ENCODE data around the gene FAM118A. TPM values are rescaled to one million over a fixed set of nuclear protein-coding genes. Genes with fewer than 3 reads are reported as not detected.
"Not testable (repeated sequence)": the region's sequence is repeated elsewhere in the genome, so short reads cannot be mapped to it uniquely, and the experiment has no call there.

FAM118A gene
- total and polyA plus RNA-seq, 10 donors, result 13.0 to 205 (median 57.8) TPM

- H3K4me1 ChIP-seq, result peaks cover 0 to 70% (median 23%) of the 10 kb centered on the region in 6 donors
- H3K27ac ChIP-seq, result no peak overlapping the region
- no peak overlapping the region for H3K4me3 ChIP-seq
- DNase-seq, result no peak
- intact Hi-C loops (cut with DNase I; ENCODE audit: low total_unique reads), result no loop called here
- no peak for TF ChIP-seq CTCF (IDR thresholded peaks at IDR 0.05 in 8 of 11, conservative IDR thresholded peaks at IDR 0.05 in 3 of 11)
- no peak for TF ChIP-seq POLR2A (IDR thresholded peaks at IDR 0.05)
- no peak for TF ChIP-seq POLR2AphosphoS5 (IDR thresholded peaks at IDR 0.05)
- peaks cover 0 to 13% (median 0%) of the 10 kb centered on the region in 7 donors for H3K27me3 ChIP-seq (replicated peaks in 1 of 7)
- no peaks in the 10 kb centered on the region for H3K9me3 ChIP-seq
- 82 to 90% (median 84%) methylated on average over 8 of the region's 8 CpGs for WGBS, 5 donors
- no peaks in the 10 kb centered on the region for H3K36me3 ChIP-seq
Observed at GRCh38 chr22:45291061-45291930, 18.4 kb upstream of the FAM118A start.

GRCh38 chr22:45291931-45292290 is 17.8 kb upstream of the FAM118A start:
- Histone ChIP-seq H3K36me3 (no peaks in the 10 kb centered on the region), H3K27ac (no peak overlapping the region), H3K27me3 (replicated peaks in 1 of 7) (peaks cover 0 to 13% (median 0%) of the 10 kb centered on the region in 7 donors), H3K4me1 (peaks cover 0 to 70% (median 29%) of the 10 kb centered on the region in 6 donors), H3K9me3 (no peaks in the 10 kb centered on the region), H3K4me3 (no peak overlapping the region)
- 64 to 83% (median 67%) methylated on average over 9 of the region's 9 CpGs for WGBS, 5 donors
- no peak for DNase-seq
- intact Hi-C loops (cut with DNase I; ENCODE audit: low total_unique reads), result no loop called here
- no peak for TF ChIP-seq POLR2AphosphoS5 (IDR thresholded peaks at IDR 0.05)
- no peak for TF ChIP-seq POLR2A (IDR thresholded peaks at IDR 0.05)
- TF ChIP-seq CTCF (IDR thresholded peaks at IDR 0.05 in 8 of 11, conservative IDR thresholded peaks at IDR 0.05 in 3 of 11), result no peak

- no peaks in the 10 kb centered on the region for H3K36me3 ChIP-seq
- intact Hi-C loops (cut with DNase I; ENCODE audit: low total_unique reads), result no loop called here
- H3K27ac ChIP-seq, result no peak overlapping the region
- peaks cover 0 to 13% (median 0%) of the 10 kb centered on the region in 7 donors for H3K27me3 ChIP-seq (replicated peaks in 1 of 7)
- WGBS, 5 donors, result 58 to 69% (median 61%) methylated on average over 23 of the region's 23 CpGs
- no peaks in the 10 kb centered on the region for H3K9me3 ChIP-seq
- H3K4me3 ChIP-seq, result no peak overlapping the region
- H3K4me1 ChIP-seq, result peaks cover 0 to 66% (median 24%) of the 10 kb centered on the region in 6 donors
- TF ChIP-seq POLR2AphosphoS5 (IDR thresholded peaks at IDR 0.05), result peak in 1 of 3 donors; percentile 17
- TF ChIP-seq POLR2A (IDR thresholded peaks at IDR 0.05), result no peak
- TF ChIP-seq CTCF (IDR thresholded peaks at IDR 0.05 in 8 of 11, conservative IDR thresholded peaks at IDR 0.05 in 3 of 11), result no peak
- no peak for DNase-seq
Observed at GRCh38 chr22:45292731-45293442, 16.8 kb upstream of the FAM118A start.

GRCh38 chr22:45294030-45294429 is 15.7 kb upstream of the FAM118A start:
- H3K36me3 ChIP-seq, result no peaks in the 10 kb centered on the region
- peaks cover 0 to 55% (median 17%) of the 10 kb centered on the region in 6 donors for H3K4me1 ChIP-seq
- H3K9me3 ChIP-seq, result no peaks in the 10 kb centered on the region
- no peak overlapping the region for H3K4me3 ChIP-seq
- TF ChIP-seq POLR2AphosphoS5 (IDR thresholded peaks at IDR 0.05) (no peak), CTCF (IDR thresholded peaks at IDR 0.05 in 8 of 11, conservative IDR thresholded peaks at IDR 0.05 in 3 of 11) (no peak), POLR2A (IDR thresholded peaks at IDR 0.05) (no peak)
- intact Hi-C loops (cut with DNase I; ENCODE audit: low total_unique reads), result no loop called here
- peaks cover 0 to 10% (median 0%) of the 10 kb centered on the region in 7 donors for H3K27me3 ChIP-seq (replicated peaks in 1 of 7)
- no peak for DNase-seq
- no peak overlapping the region for H3K27ac ChIP-seq
- 74 to 88% (median 86%) methylated on average over 6 of the region's 6 CpGs for WGBS, 5 donors

GRCh38 chr22:45295004-45295403 is 14.7 kb upstream of the FAM118A start:
- H3K4me1 ChIP-seq, result peaks cover 0 to 47% (median 17%) of the 10 kb centered on the region in 6 donors
- H3K27ac ChIP-seq; DNase-seq; intact Hi-C loops (cut with DNase I; ENCODE audit: low total_unique reads); H3K27me3 ChIP-seq (replicated peaks in 1 of 7); H3K4me3 ChIP-seq; H3K36me3 ChIP-seq; H3K9me3 ChIP-seq: not testable (repeated sequence)
- 92 to 96% (median 93%) methylated on average over 6 of the region's 6 CpGs for whole genome bisulfite sequencing, 5 donors
